Measurements from ENCODE around the gene AFDN. TPM values are rescaled to one million over a fixed set of nuclear protein-coding genes. Genes with fewer than 3 reads are reported as not detected.

The AFDN gene
- total RNA-seq, 1 experiment from 2014 or later = 182 TPM

GRCh38 chr6:167990016-167990945 is 163.6 kb downstream of the AFDN start:
- POLR2A ChIA-PET = no interaction called here
- no peaks in the 10 kb centered on the region for H3K4me1 Mint-ChIP-seq
- H3K9me3 Mint-ChIP-seq = no peaks in the 10 kb centered on the region
- no peaks in the 10 kb centered on the region for H3K36me3 Mint-ChIP-seq
- H3K4me3 Mint-ChIP-seq = no peak overlapping the region
- CTCF ChIA-PET = no interaction called here
- TF ChIP-seq SP1 (CRISPR knock-in tag; conservative IDR thresholded peaks at IDR 0.05) (no peak), NFATC4 (CRISPR knock-in tag; IDR thresholded peaks at IDR 0.05) (no peak), TEAD1 (CRISPR knock-in tag; IDR thresholded peaks at IDR 0.05) (no peak), GABPB1 (CRISPR knock-in tag; IDR thresholded peaks at IDR 0.05) (no peak), ZNF423 (CRISPR knock-in tag; IDR thresholded peaks at IDR 0.05) (no peak)
- TF ChIP-seq, protein P1, sequence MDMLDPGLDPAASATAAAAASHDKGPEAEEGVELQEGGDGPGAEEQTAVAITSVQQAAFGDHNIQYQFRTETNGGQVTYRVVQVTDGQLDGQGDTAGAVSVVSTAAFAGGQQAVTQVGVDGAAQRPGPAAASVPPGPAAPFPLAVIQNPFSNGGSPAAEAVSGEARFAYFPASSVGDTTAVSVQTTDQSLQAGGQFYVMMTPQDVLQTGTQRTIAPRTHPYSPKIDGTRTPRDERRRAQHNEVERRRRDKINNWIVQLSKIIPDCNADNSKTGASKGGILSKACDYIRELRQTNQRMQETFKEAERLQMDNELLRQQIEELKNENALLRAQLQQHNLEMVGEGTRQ (CRISPR knock-in tag; IDR thresholded peaks at IDR 0.05) = no peak
- TF ChIP-seq, protein P2, sequence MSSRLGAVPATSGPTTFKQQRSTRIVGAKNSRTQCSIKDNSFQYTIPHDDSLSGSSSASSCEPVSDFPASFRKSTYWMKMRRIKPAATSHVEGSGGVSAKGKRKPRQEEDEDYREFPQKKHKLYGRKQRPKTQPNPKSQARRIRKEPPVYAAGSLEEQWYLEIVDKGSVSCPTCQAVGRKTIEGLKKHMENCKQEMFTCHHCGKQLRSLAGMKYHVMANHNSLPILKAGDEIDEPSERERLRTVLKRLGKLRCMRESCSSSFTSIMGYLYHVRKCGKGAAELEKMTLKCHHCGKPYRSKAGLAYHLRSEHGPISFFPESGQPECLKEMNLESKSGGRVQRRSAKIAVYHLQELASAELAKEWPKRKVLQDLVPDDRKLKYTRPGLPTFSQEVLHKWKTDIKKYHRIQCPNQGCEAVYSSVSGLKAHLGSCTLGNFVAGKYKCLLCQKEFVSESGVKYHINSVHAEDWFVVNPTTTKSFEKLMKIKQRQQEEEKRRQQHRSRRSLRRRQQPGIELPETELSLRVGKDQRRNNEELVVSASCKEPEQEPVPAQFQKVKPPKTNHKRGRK (CRISPR knock-in tag; IDR thresholded peaks at IDR 0.05; ENCODE audit: borderline replicate concordance) = no peak
- TF ChIP-seq, protein P3, sequence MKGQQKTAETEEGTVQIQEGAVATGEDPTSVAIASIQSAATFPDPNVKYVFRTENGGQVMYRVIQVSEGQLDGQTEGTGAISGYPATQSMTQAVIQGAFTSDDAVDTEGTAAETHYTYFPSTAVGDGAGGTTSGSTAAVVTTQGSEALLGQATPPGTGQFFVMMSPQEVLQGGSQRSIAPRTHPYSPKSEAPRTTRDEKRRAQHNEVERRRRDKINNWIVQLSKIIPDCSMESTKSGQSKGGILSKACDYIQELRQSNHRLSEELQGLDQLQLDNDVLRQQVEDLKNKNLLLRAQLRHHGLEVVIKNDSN (CRISPR knock-in tag; IDR thresholded peaks at IDR 0.05) = no peak
- no peak for ATAC-seq
- no peak for DNase-seq (ENCODE audit: low spot score)
- no peaks in the 10 kb centered on the region for H3K27me3 Mint-ChIP-seq (ENCODE audit: low read depth)
- no peak overlapping the region for H3K27ac Mint-ChIP-seq

DNA sequence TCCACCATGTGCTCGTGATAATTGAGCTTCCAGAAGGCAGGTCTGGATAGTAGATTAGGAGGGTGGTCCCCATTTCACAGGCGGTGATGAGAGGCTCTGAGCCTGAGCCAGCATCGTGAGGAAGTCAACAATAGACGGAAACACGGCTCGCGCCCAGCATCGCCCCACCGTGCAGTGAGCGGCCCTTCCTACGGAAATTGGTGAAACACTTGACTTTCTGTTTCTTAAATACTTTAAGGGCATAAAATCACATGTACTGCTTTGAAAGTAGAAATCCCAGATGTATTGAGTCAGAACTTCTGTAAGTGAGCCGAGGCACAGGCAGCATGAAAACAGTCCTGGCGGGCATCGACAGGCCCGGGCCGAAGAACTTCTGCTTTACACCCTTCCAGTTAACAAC is 166.5 kb downstream of the AFDN start:
- Mint-ChIP-seq H3K27me3 (ENCODE audit: low read depth) (no peaks in the 10 kb centered on the region), H3K27ac (no peak overlapping the region), H3K9me3 (no peaks in the 10 kb centered on the region; the same call in 1 of the 2 replicates), H3K36me3 (no peaks in the 10 kb centered on the region), H3K4me1 (peaks cover 5% of the 10 kb centered on the region), H3K4me3 (no peak overlapping the region)
- POLR2A ChIA-PET = no interaction called here
- ATAC-seq (no peak), DNase-seq (ENCODE audit: low spot score) (no peak)
- CTCF ChIA-PET = no interaction called here
- no peak for TF ChIP-seq ELF4 (CRISPR knock-in tag; IDR thresholded peaks at IDR 0.05; ENCODE audit: low read depth)
- TF ChIP-seq, protein P4, sequence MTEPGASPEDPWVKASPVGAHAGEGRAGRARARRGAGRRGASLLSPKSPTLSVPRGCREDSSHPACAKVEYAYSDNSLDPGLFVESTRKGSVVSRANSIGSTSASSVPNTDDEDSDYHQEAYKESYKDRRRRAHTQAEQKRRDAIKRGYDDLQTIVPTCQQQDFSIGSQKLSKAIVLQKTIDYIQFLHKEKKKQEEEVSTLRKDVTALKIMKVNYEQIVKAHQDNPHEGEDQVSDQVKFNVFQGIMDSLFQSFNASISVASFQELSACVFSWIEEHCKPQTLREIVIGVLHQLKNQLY (CRISPR knock-in tag; IDR thresholded peaks at IDR 0.05) = no peak
- TF ChIP-seq ARID4B (CRISPR knock-in tag; IDR thresholded peaks at IDR 0.05; ENCODE audit: borderline replicate concordance) = no peak
- no peak for TF ChIP-seq ESRRA (CRISPR knock-in tag; IDR thresholded peaks at IDR 0.05; ENCODE audit: borderline replicate concordance)
- TF ChIP-seq, protein P5, sequence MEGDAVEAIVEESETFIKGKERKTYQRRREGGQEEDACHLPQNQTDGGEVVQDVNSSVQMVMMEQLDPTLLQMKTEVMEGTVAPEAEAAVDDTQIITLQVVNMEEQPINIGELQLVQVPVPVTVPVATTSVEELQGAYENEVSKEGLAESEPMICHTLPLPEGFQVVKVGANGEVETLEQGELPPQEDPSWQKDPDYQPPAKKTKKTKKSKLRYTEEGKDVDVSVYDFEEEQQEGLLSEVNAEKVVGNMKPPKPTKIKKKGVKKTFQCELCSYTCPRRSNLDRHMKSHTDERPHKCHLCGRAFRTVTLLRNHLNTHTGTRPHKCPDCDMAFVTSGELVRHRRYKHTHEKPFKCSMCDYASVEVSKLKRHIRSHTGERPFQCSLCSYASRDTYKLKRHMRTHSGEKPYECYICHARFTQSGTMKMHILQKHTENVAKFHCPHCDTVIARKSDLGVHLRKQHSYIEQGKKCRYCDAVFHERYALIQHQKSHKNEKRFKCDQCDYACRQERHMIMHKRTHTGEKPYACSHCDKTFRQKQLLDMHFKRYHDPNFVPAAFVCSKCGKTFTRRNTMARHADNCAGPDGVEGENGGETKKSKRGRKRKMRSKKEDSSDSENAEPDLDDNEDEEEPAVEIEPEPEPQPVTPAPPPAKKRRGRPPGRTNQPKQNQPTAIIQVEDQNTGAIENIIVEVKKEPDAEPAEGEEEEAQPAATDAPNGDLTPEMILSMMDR (IDR thresholded peaks at IDR 0.05) = no peak
- TF ChIP-seq ZNF416 (CRISPR knock-in tag; IDR thresholded peaks at IDR 0.05) = no peak
- TF ChIP-seq CBFB (CRISPR knock-in tag; IDR thresholded peaks at IDR 0.05; ENCODE audit: low read depth) = no peak
- TF ChIP-seq, protein P6, sequence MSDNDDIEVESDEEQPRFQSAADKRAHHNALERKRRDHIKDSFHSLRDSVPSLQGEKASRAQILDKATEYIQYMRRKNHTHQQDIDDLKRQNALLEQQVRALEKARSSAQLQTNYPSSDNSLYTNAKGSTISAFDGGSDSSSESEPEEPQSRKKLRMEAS (CRISPR knock-in tag; IDR thresholded peaks at IDR 0.05) = no peak
- no peak for TF ChIP-seq HMGA2 (CRISPR knock-in tag; IDR thresholded peaks at IDR 0.05)
- TF ChIP-seq SP1 (CRISPR knock-in tag; conservative IDR thresholded peaks at IDR 0.05) = no peak
- no peak for TF ChIP-seq FOXP1 (CRISPR knock-in tag; IDR thresholded peaks at IDR 0.05; ENCODE audit: borderline replicate concordance)
- no peak for TF ChIP-seq MYBL2 (CRISPR knock-in tag; IDR thresholded peaks at IDR 0.05)
- TF ChIP-seq ZNF263 (CRISPR knock-in tag; IDR thresholded peaks at IDR 0.05; ENCODE audit: low read depth) = no peak
